HEK293T (cell line): ENCODE measurements around the gene FBP1.

Experiments used
- ARNT ChIP-seq: fragments of 450-650 bp; IDR thresholded peaks from 2 replicates; pipeline ENCODE4 v1.6.1; 2017; ENCODE audit warnings: mild to moderate bottlenecking
- BHLHE40 ChIP-seq: fragments of 450-650 bp; IDR thresholded peaks from 2 replicates; pipeline ENCODE4 v1.6.1; 2016; ENCODE audit warnings: mild to moderate bottlenecking, moderate library complexity, borderline replicate concordance
- ELF4 ChIP-seq: fragments of 450-650 bp; IDR thresholded peaks from 2 replicates; pipeline ENCODE4 v1.6.1; 2017; ENCODE audit warnings: antibody characterized with exemption
- FOXK2 ChIP-seq: fragments of 450-650 bp; IDR thresholded peaks from 2 replicates; pipeline ENCODE4 v1.6.1; 2016; ENCODE audit warnings: mild to moderate bottlenecking
- L3MBTL2 ChIP-seq: fragments of 450-650 bp; conservative IDR thresholded peaks from 2 replicates; pipeline ENCODE4 v1.6.1; 2016; ENCODE audit warnings: mild to moderate bottlenecking
- LEF1 ChIP-seq: fragments of 450-650 bp; IDR thresholded peaks from 2 replicates; pipeline ENCODE4 v1.6.1; 2017; ENCODE audit warnings: mild to moderate bottlenecking, borderline replicate concordance
- SP1 ChIP-seq: fragments of 450-650 bp; IDR thresholded peaks from 2 replicates; pipeline ENCODE4 v1.6.1; 2017
- SUZ12 ChIP-seq: fragments of 450-650 bp; IDR thresholded peaks from 2 replicates; pipeline ENCODE4 v1.6.1; 2016; ENCODE audit warnings: mild to moderate bottlenecking
- ZNF384 ChIP-seq: fragments of 450-650 bp; IDR thresholded peaks from 2 replicates; pipeline ENCODE4 v1.6.1; 2016

DNA sequence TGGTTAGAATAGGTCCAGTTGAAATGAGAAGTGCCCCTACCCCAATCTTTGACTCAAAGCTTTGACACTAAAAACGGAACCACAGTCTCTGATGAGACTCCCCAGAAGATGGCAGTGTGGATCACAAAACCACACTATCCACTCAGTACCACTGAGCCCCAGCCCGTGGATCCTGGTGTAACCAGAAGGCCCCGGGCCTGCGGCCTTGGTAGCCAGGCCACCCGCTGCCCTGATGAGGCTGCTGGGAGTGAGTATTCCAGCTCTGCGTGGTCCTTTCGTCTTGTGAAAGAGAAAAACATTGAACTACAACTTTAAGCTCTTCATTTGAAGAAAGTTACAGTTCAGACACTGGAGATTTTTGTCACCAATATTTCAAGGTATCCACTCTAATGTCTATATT, 42.2 kb upstream of the FBP1 start:
- no peak for TF ChIP-seq BHLHE40
- no peak for TF ChIP-seq ZNF384
- TF ChIP-seq FOXK2, result no peak
- no peak for TF ChIP-seq SP1
- no peak for TF ChIP-seq L3MBTL2
- TF ChIP-seq ARNT, result no peak
- no peak for TF ChIP-seq ELF4
- TF ChIP-seq LEF1, result no peak
- no peak for TF ChIP-seq SUZ12
